HEK293T (cell line): ENCODE measurements around the gene IL17D.

Experiments used
- FOXA1 ChIP-seq: fragments of 450-650 bp; IDR thresholded peaks from 2 replicates; pipeline ENCODE4 v1.6.1; 2016; ENCODE audit warnings: mild to moderate bottlenecking
- FOXK2 ChIP-seq: fragments of 450-650 bp; IDR thresholded peaks from 2 replicates; pipeline ENCODE4 v1.6.1; 2016; ENCODE audit warnings: mild to moderate bottlenecking
- FOXM1 ChIP-seq: fragments of 450-650 bp; IDR thresholded peaks from 2 replicates; pipeline ENCODE4 v1.6.1; 2017; ENCODE audit warnings: mild to moderate bottlenecking, borderline replicate concordance
- L3MBTL2 ChIP-seq: fragments of 450-650 bp; conservative IDR thresholded peaks from 2 replicates; pipeline ENCODE4 v1.6.1; 2016; ENCODE audit warnings: mild to moderate bottlenecking
- LEF1 ChIP-seq: fragments of 450-650 bp; IDR thresholded peaks from 2 replicates; pipeline ENCODE4 v1.6.1; 2017; ENCODE audit warnings: mild to moderate bottlenecking, borderline replicate concordance
- PKNOX1 ChIP-seq: fragments of 450-650 bp; IDR thresholded peaks from 2 replicates; pipeline ENCODE4 v1.6.1; 2016
- SUZ12 ChIP-seq: fragments of 450-650 bp; IDR thresholded peaks from 2 replicates; pipeline ENCODE4 v1.6.1; 2016; ENCODE audit warnings: mild to moderate bottlenecking
- TARDBP ChIP-seq: fragments of 450-650 bp; IDR thresholded peaks from 2 replicates; pipeline ENCODE4 v1.6.1; 2016

DNA sequence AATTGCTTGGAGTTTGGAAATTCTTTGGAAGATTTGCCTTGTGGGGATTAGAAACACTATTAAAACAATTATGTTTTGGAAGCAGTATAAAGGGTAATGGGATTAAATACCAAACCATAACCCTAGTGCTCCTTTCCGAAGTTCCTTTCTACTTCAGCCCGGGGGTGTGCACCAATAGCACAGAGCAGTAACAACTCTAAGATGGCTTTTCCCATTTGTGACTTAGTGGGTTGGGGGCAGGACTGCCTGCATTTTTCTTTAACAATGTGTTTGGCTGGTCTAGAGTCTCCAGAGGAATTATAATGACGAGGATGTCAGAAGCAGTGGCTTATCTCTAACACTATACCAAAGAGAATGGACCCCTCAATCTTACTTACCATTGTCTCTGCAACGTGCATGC lies 11.9 kb upstream of the IL17D start:
- TF ChIP-seq FOXM1 (no peak), FOXA1 (no peak), L3MBTL2 (no peak), TARDBP (no peak), SUZ12 (no peak), FOXK2 (no peak), LEF1 (no peak), PKNOX1 (no peak)
